Loucy (cell line): ENCODE results near the gene CCDC12.
A peak's percentile ranks its signal among the peaks of the same experiment; 100 is the strongest.
"Not testable (repeated sequence)": the region's sequence is repeated elsewhere in the genome, so short reads cannot be mapped to it uniquely, and the experiment has no call there.

Experiments used
- H2AFZ ChIP-seq: fragments of 200-600 bp; sonication (generic); 2 replicates; pipeline ENCODE4 v1.6.0; 2016; ENCODE audit warnings: antibody characterized with exemption, mild to moderate bottlenecking, low read length, moderate library complexity
- H3F3A ChIP-seq: fragments of 200-600 bp; 2 replicates; pipeline ENCODE4 v1.6.0; 2016; ENCODE audit warnings: antibody characterized with exemption, low read depth, mild to moderate bottlenecking
- H3K27me3 ChIP-seq: fragments of 200-600 bp; sonication (generic); 2 replicates; pipeline ENCODE4 v1.6.1; 2014; ENCODE audit warnings: low read length, mild to moderate bottlenecking; ENCODE audit not compliant: insufficient read depth, poor library complexity, severe bottlenecking
- H3K36me3 ChIP-seq: fragments of 200-600 bp; sonication (generic); 2 replicates; pipeline ENCODE4 v1.6.1; 2016; ENCODE audit warnings: low read length; ENCODE audit not compliant: insufficient read depth
- H3K4me1 ChIP-seq: fragments of 200-600 bp; sonication (generic); 2 replicates; pipeline ENCODE4 v1.5.1; 2014; ENCODE audit warnings: low read length, mild to moderate bottlenecking; ENCODE audit not compliant: insufficient read depth, poor library complexity, severe bottlenecking
- H3K4me2 ChIP-seq: fragments of 200-600 bp; sonication (generic); 2 replicates; pipeline ENCODE4 v1.6.0; 2014; ENCODE audit warnings: antibody characterized with exemption, low read length, low read depth, mild to moderate bottlenecking; ENCODE audit not compliant: poor library complexity, severe bottlenecking
- H3K4me3 ChIP-seq: fragments of 200-600 bp; sonication (generic); 2 replicates; pipeline ENCODE4 v1.5.1; 2014; ENCODE audit warnings: low read length, mild to moderate bottlenecking, mixed read lengths; ENCODE audit not compliant: poor library complexity, severe bottlenecking
- H3K79me2 ChIP-seq: fragments of 200-600 bp; sonication (generic); 2 replicates; pipeline ENCODE4 v1.6.1; 2014; ENCODE audit warnings: low read length; ENCODE audit not compliant: insufficient read depth
- H3K9ac ChIP-seq: fragments of 200-600 bp; sonication (generic); 2 replicates; pipeline ENCODE4 v1.6.0; 2014; ENCODE audit warnings: mild to moderate bottlenecking, low read depth, low read length, moderate library complexity; ENCODE audit not compliant: poor library complexity, severe bottlenecking
- H3K9me2 ChIP-seq: fragments of 200-600 bp; sonication (generic); replicated peaks from 2 replicates; pipeline ENCODE4 v1.6.1; 2016; ENCODE audit warnings: low read depth, low read length, mixed read lengths
- H3K9me3 ChIP-seq: fragments of 200-600 bp; sonication (generic); 2 replicates; pipeline ENCODE4 v1.6.1; 2014; ENCODE audit warnings: mild to moderate bottlenecking, antibody characterized with exemption, low read length, low read depth; ENCODE audit not compliant: insufficient read depth
- H4K20me1 ChIP-seq: fragments of 200-600 bp; sonication (generic); 2 replicates; pipeline ENCODE4 v1.6.0; 2014; ENCODE audit warnings: antibody characterized with exemption, low read length, mild to moderate bottlenecking; ENCODE audit not compliant: insufficient read depth, poor library complexity, severe bottlenecking
- CTCF ChIP-seq: fragments of 200-600 bp; sonication (generic); conservative IDR thresholded peaks from 2 replicates; pipeline ENCODE4 v1.5.1; 2014; ENCODE audit warnings: mild to moderate bottlenecking, antibody characterized with exemption, low read length
- EZH2phosphoT487 ChIP-seq: fragments of 200-600 bp; IDR thresholded peaks from 2 replicates; pipeline ENCODE4 v1.6.1; 2018; ENCODE audit warnings: antibody characterized with exemption, mild to moderate bottlenecking, moderate library complexity, borderline replicate concordance

Gene CCDC12

GRCh38 chr3:46912986-46913385 lies 63.6 kb downstream of the CCDC12 start:
- Histone ChIP-seq H3K4me1 (peaks cover 4% of the 10 kb centered on the region), H3K9ac (no peak overlapping the region), H3K36me3 (peaks cover 12% of the 10 kb centered on the region), H3K4me2 (no peak overlapping the region), H3K9me2 (no peaks in the 10 kb centered on the region), H3K27me3 (no peaks in the 10 kb centered on the region), H3K9me3 (peaks cover 7% of the 10 kb centered on the region; the same call in 1 of the 2 replicates), H2AFZ (no peak overlapping the region), H3K4me3 (no peak overlapping the region), H3F3A (no peaks in the 10 kb centered on the region), H4K20me1 (no peaks in the 10 kb centered on the region), H3K79me2 (no peaks in the 10 kb centered on the region)
- TF ChIP-seq EZH2phosphoT487 (no peak), CTCF (no peak)

DNA sequence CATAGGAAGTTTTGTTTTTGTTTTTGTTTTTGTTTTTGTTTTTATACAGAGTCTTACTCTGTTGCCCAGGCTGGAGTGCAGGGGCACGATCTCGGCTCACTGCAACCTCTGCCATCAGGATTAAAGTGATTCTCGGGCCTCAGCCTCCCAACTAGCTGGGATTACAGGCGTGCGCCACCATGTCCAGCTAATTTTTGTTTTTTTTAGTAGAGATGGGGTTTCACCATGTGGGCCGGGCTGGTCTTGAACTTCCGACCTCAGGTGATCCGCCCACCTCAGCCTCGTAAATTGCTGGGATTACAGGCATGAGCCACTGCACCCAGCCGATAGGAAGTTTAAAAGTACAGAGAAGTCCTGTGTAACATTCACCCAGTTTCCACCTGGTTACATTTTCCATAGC lies 65.6 kb downstream of the CCDC12 start:
- not testable (repeated sequence) for H3K4me3 ChIP-seq, H4K20me1 ChIP-seq, H3K79me2 ChIP-seq, H3K9ac ChIP-seq, H3K4me1 ChIP-seq, H3K27me3 ChIP-seq, H3K9me2 ChIP-seq, H2AFZ ChIP-seq, H3K4me2 ChIP-seq, H3F3A ChIP-seq, H3K9me3 ChIP-seq, H3K36me3 ChIP-seq

DNA sequence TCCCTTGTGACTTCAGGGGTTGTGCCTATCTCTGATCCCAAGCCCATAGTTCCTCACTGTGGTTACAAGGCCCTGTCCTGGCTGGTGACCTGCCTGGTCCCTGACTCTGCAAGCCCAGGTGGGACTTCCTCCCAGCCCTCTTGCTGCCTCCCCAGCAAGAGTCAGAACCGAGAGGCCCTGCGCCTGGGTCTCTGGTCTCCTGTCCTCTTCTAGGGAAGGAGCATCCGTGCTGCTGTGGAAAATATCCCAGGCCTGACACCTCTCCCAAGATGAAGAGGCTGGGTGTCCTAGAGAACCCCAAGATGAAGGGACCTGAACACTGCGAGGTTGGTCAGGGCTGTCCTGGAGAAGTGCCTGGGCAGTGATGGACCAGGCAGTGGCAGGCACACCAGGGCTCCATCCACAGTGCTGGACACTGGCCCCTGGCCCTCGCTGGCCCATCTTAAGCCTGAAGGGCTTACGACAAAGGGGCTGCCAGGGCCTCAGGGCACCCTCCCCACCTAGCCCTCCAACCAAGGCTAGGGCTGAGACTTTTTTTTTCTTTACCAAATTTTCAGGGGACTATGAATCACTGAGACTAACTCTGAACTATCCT lies 66.3 kb downstream of the CCDC12 start:
- Histone ChIP-seq H3K4me1 (peaks cover 4% of the 10 kb centered on the region), H3K9me3 (no peaks in the 10 kb centered on the region), H3F3A (no peaks in the 10 kb centered on the region), H3K79me2 (no peaks in the 10 kb centered on the region), H4K20me1 (no peaks in the 10 kb centered on the region), H3K4me3 (no peak overlapping the region), H2AFZ (no peak overlapping the region), H3K36me3 (no peaks in the 10 kb centered on the region), H3K9me2 (no peaks in the 10 kb centered on the region), H3K4me2 (no peak overlapping the region), H3K9ac (no peak overlapping the region), H3K27me3 (no peaks in the 10 kb centered on the region)
- TF ChIP-seq EZH2phosphoT487, result no peak
- TF ChIP-seq CTCF, result no peak

DNA sequence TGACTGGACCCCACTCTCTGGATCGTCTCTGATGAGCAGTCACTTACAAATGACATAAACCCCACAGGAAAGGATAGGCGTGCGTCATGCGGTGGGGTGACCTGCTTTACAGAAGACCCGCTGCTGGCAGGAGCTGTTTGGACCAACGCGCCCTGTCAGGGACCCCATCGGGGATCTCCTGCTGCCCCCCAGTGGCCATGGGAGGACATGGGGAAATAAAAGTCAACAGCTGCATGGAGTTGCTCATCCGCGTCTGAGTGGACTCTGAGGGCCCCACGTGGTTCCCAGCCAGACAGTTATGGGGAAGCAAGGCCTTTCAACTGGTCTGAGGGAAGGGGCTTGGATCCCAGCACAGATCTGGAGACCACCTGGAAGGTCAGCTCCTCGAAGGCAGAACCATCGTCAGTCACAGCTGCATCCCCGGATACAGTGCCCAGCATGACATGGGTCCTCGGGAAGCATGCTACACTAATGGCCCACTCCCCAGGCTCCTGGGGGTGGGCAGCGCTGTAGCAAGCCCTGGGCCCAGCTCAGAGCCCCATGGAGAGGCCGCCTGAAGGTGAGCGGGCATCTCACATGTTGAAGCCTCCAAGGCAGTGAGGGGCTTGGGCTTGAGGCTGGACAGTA lies 66.9 kb downstream of the CCDC12 start:
- no peak overlapping the region for H3K9ac ChIP-seq
- no peaks in the 10 kb centered on the region for H4K20me1 ChIP-seq
- no peak overlapping the region for H3K4me3 ChIP-seq
- no peaks in the 10 kb centered on the region for H3K79me2 ChIP-seq
- no peaks in the 10 kb centered on the region for H3F3A ChIP-seq
- no peaks in the 10 kb centered on the region for H3K27me3 ChIP-seq
- no peaks in the 10 kb centered on the region for H3K36me3 ChIP-seq
- no peak overlapping the region for H2AFZ ChIP-seq
- peaks cover 4% of the 10 kb centered on the region for H3K4me1 ChIP-seq
- no peaks in the 10 kb centered on the region for H3K9me2 ChIP-seq
- no peaks in the 10 kb centered on the region for H3K9me3 ChIP-seq
- TF ChIP-seq EZH2phosphoT487 (no peak), CTCF (peak; percentile 87)
- H3K4me2 ChIP-seq, result no peak overlapping the region
